Gastrocnemius medialis (tissue), 4 donors: ENCODE results near the gene MDH1.

Experiments
- CTCF ChIP-seq, 5 experiments: fragments of 450-650 bp in 3 of 5; fragments of 200-600 bp in 2 of 5; sonication (generic) in 2 of 5; IDR thresholded peaks in 4 of 5; conservative IDR thresholded peaks in 1 of 5; 1 replicate in 4 of 5; 2 replicates in 1 of 5; pipeline ENCODE4 v1.5.1; 2016 to 2019; ENCODE audit warnings: antibody characterized with exemption in 5 of 5, mild to moderate bottlenecking in 3 of 5, moderate library complexity in 3 of 5
- POLR2A ChIP-seq, 2 donors: fragments of 450-650 bp; IDR thresholded peaks; one replicate each; pipeline ENCODE4 v1.6.1; 2017; ENCODE audit warnings: antibody characterized with exemption in 2 of 2, mild to moderate bottlenecking in 2 of 2, moderate library complexity in 2 of 2

GRCh38 chr2:63627866-63628265 lies 39.1 kb downstream of the MDH1 start:
- no peak for TF ChIP-seq POLR2A (IDR thresholded peaks at IDR 0.05)
- TF ChIP-seq CTCF (IDR thresholded peaks at IDR 0.05 in 4 of 5, conservative IDR thresholded peaks at IDR 0.05 in 1 of 5) = no peak
